GM12892 (cell line): ENCODE results near the gene ZDHHC1.

Experiments used
- POLR2A ChIP-seq: IDR thresholded peaks from 2 replicates; pipeline ENCODE4 v1.6.1; 2011; ENCODE audit warnings: low read depth, low read length, control low read depth
- POLR2AphosphoS5 ChIP-seq: IDR thresholded peaks from 2 replicates; pipeline ENCODE4 v1.6.1; 2011; ENCODE audit warnings: low read depth, low read length, control low read depth
- TAF1 ChIP-seq: IDR thresholded peaks from 2 replicates; pipeline ENCODE4 v1.6.1; 2011; ENCODE audit warnings: low read depth, mild to moderate bottlenecking, control low read depth, low read length, borderline replicate concordance

DNA sequence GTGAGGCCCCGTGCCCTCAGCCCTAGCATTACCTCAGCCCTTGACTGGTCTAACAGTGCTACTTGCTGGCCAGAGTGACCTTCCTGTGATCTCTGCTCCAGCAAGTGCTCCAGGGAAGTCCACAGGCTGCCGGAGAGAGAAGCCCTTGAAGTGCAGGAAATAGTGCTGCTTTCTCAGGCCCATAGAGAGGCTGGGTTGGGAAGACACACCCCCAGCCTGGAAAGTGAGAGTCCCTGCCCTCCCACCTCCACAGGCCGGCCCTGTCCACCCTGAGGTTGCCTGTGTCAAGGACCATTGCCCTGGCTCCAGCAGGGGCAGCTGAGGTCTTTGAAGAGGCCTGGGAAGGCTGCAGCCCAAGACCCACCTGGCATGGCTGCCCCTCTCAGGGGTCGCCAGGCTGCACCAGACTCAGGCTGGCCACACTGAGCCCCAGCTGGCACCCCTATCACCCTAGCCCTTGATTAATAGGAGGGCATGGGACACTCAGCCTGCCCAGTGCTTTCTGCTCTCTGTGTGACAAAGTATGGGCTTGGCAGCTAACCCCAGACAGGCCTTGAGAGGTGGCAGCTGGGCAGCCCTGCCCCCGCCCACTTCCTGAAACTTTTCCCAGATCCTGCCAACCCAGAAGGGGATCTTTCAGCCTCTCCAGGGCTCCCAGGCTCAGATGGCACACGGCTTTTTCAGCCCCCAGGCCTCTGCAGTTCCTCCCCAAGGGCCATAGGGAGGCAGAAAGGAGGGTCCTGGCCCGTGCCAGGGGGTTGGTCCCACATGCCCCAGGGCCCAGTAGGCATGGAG, 43.0 kb upstream of the ZDHHC1 start:
- no peak for TF ChIP-seq POLR2A
- TF ChIP-seq POLR2AphosphoS5 = no peak
- TF ChIP-seq TAF1 = no peak
